MM.1S (cell line): ENCODE results near the gene STARD3NL.
"Not testable (repeated sequence)": the region's sequence is repeated elsewhere in the genome, so short reads cannot be mapped to it uniquely, and the experiment has no call there.

Experiments used
- DNase-seq: peaks from one replicate; pipeline ENCODE4 v3.0.0-alpha.2; 2015
- H2AFZ ChIP-seq: fragments of 300-600 bp; sonication (generic); 2 replicates; pipeline ENCODE4 v1.6.0; 2016; ENCODE audit warnings: antibody characterized with exemption, low read length
- H3F3A ChIP-seq: fragments of 300-600 bp; sonication (generic); 2 replicates; pipeline ENCODE4 v1.6.1; 2016; ENCODE audit warnings: mild to moderate bottlenecking, antibody characterized with exemption, low read length, moderate library complexity, mixed read lengths; ENCODE audit not compliant: insufficient read depth
- H3K27ac ChIP-seq: fragments of 300-600 bp; sonication (generic); 2 replicates; pipeline ENCODE4 v1.5.1; 2016; ENCODE audit warnings: mild to moderate bottlenecking, low read length
- H3K27me3 ChIP-seq: fragments of 300-600 bp; sonication (generic); replicated peaks from 2 replicates; pipeline ENCODE4 v1.6.0; 2016; ENCODE audit warnings: low read length; ENCODE audit not compliant: insufficient read depth
- H3K36me3 ChIP-seq: fragments of 300-600 bp; sonication (generic); replicated peaks from 2 replicates; pipeline ENCODE4 v1.6.1; 2016; ENCODE audit warnings: mild to moderate bottlenecking, low read length, mixed read lengths; ENCODE audit not compliant: insufficient read depth
- H3K4me1 ChIP-seq: fragments of 300-600 bp; sonication (generic); 2 replicates; pipeline ENCODE4 v1.6.1; 2016; ENCODE audit warnings: low read length, mixed read lengths
- H3K4me2 ChIP-seq: fragments of 300-600 bp; sonication (generic); 2 replicates; pipeline ENCODE4 v1.6.0; 2016; ENCODE audit warnings: low read depth, low read length
- H3K4me3 ChIP-seq: fragments of 300-600 bp; sonication (generic); 2 replicates; pipeline ENCODE4 v1.5.1; 2016; ENCODE audit warnings: low read length, mixed read lengths
- H3K79me2 ChIP-seq: fragments of 300-600 bp; sonication (generic); 2 replicates; pipeline ENCODE4 v1.6.1; 2016; ENCODE audit warnings: mixed run types, low read length, mixed read lengths
- H3K9ac ChIP-seq: fragments of 300-600 bp; sonication (generic); 2 replicates; pipeline ENCODE4 v1.6.1; 2016; ENCODE audit warnings: low read length, mixed read lengths
- H3K9me2 ChIP-seq: fragments of 300-600 bp; sonication (generic); replicated peaks from 2 replicates; pipeline ENCODE4 v1.6.1; 2016; ENCODE audit warnings: mild to moderate bottlenecking, low read length, mixed read lengths; ENCODE audit not compliant: insufficient read depth
- H3K9me3 ChIP-seq: fragments of 300-600 bp; sonication (generic); replicated peaks from 2 replicates; pipeline ENCODE4 v1.6.1; 2016; ENCODE audit warnings: mild to moderate bottlenecking, low read length, mixed read lengths; ENCODE audit not compliant: insufficient read depth
- H4K20me1 ChIP-seq: fragments of 300-600 bp; sonication (generic); 2 replicates; pipeline ENCODE4 v1.6.1; 2016; ENCODE audit warnings: mild to moderate bottlenecking, low read length, moderate library complexity, mixed read lengths; ENCODE audit not compliant: insufficient read depth
- EZH2 ChIP-seq: fragments of 300-600 bp; sonication (generic); optimal IDR thresholded peaks from 2 replicates; pipeline ENCODE3; 2017; ENCODE audit warnings: low read depth, mild to moderate bottlenecking, antibody characterized with exemption, low read length, mixed read lengths
- EZH2phosphoT487 ChIP-seq: fragments of 300-600 bp; sonication (generic); IDR thresholded peaks from 2 replicates; pipeline ENCODE4 v1.6.1; 2018; ENCODE audit warnings: antibody characterized with exemption, low read length
- TF ChIP-seq, protein P1 (sequence below): fragments of 300-600 bp; sonication (generic); IDR thresholded peaks from 2 replicates; pipeline ENCODE4 v1.5.1; 2016; ENCODE audit warnings: antibody characterized with exemption, low read length, mixed read lengths

STARD3NL gene

DNA sequence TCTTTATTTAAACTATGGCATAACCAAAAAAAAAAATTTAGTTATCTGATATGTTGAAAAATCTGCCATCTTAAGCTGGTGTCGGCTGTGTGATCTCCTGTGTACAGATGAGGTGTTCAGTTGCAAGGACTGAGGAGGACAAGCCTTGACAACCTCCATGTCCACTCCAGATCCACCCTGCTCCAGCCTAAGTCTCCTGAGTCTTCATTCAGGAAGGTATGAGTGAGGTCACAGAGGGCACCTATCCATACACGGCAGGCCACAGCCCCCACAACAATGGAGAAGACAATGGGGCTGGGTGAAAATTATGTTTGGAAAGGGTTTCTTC, 79.3 kb downstream of the STARD3NL start:
- H3K36me3 ChIP-seq: no peaks in the 10 kb centered on the region
- H3K79me2 ChIP-seq: no peaks in the 10 kb centered on the region
- H3K27ac ChIP-seq: no peak overlapping the region
- no peaks in the 10 kb centered on the region for H3K4me1 ChIP-seq
- no peak overlapping the region for H3K4me2 ChIP-seq
- no peaks in the 10 kb centered on the region for H3K9me2 ChIP-seq
- H3K4me3 ChIP-seq: no peak overlapping the region
- H4K20me1 ChIP-seq: no peaks in the 10 kb centered on the region
- no peaks in the 10 kb centered on the region for H3K27me3 ChIP-seq
- H3F3A ChIP-seq: no peaks in the 10 kb centered on the region
- no peak overlapping the region for H3K9ac ChIP-seq
- no peak overlapping the region for H2AFZ ChIP-seq
- no peak for DNase-seq
- H3K9me3 ChIP-seq: no peaks in the 10 kb centered on the region
- TF ChIP-seq EZH2 (no peak), EZH2phosphoT487 (no peak)
- TF ChIP-seq, protein P1, sequence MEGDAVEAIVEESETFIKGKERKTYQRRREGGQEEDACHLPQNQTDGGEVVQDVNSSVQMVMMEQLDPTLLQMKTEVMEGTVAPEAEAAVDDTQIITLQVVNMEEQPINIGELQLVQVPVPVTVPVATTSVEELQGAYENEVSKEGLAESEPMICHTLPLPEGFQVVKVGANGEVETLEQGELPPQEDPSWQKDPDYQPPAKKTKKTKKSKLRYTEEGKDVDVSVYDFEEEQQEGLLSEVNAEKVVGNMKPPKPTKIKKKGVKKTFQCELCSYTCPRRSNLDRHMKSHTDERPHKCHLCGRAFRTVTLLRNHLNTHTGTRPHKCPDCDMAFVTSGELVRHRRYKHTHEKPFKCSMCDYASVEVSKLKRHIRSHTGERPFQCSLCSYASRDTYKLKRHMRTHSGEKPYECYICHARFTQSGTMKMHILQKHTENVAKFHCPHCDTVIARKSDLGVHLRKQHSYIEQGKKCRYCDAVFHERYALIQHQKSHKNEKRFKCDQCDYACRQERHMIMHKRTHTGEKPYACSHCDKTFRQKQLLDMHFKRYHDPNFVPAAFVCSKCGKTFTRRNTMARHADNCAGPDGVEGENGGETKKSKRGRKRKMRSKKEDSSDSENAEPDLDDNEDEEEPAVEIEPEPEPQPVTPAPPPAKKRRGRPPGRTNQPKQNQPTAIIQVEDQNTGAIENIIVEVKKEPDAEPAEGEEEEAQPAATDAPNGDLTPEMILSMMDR: no peak

DNA sequence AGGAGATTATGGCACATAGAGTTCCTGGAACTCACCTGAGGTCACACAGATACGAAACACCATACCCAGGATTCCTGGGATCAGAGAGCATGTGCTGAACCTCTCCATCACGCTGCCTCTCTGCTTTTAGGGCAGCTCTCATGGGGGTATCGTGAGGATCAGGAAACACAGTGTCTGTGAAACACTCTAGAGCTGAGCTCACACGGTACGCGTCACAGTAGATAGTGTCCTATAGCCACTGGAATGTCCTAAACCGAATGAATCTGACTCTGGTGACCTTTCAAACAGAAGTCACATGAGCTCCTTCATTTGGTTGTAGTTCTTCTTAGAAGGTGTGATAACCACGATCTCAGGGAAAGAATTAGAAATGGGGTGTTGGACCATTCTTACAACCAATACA, 81.1 kb downstream of the STARD3NL start:
- not testable (repeated sequence) for H3K9ac ChIP-seq, H3K27ac ChIP-seq, H3K4me3 ChIP-seq, DNase-seq, H3K27me3 ChIP-seq, H3K79me2 ChIP-seq, H4K20me1 ChIP-seq, H3K4me2 ChIP-seq, H3K9me3 ChIP-seq, H3K36me3 ChIP-seq, H3K4me1 ChIP-seq, H3K9me2 ChIP-seq, H3F3A ChIP-seq, H2AFZ ChIP-seq

DNA sequence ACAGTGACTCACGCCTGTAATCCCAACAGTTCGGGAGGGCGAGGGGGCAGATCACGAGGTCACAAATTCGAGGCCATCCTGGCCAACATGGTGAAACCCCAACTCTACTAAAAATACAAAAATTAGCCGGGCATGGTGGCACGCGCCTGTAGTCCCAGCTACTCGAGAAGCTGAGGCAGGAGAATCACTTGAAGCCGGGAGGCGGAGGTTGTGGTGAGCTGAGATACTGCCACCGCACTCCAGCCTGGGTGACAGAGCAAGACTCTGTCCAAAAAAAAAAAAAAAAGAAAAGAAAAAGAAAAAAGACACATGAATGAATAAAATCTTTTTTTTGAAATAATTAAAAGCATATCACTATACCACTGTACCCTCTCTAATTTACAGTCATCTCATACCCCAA, 83.6 kb downstream of the STARD3NL start:
- not testable (repeated sequence) for H3K27me3 ChIP-seq, H4K20me1 ChIP-seq

DNA sequence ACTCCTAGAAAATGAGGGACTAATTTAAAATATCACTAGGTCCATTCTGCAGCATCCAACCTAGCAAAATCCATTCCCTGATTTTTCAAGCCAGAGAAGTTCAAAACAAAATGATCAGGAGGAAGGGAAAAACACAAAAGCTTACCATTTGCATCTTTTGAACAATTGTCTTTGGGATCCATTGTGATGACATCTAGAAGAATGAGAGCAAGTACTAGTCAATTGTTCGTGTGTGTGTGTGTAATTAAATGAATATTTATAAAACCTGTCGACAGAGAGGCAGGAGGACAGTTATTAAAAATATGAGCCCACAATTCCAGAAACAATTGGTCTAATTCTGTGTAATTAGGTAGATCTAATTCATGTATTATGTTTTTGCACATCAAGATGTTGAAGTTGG, 84.0 kb downstream of the STARD3NL start:
- not testable (repeated sequence) for H3K4me3 ChIP-seq, DNase-seq, H3K9me2 ChIP-seq, H3K9me3 ChIP-seq, H3F3A ChIP-seq, H3K27ac ChIP-seq, H3K79me2 ChIP-seq, H2AFZ ChIP-seq, H3K36me3 ChIP-seq, H3K9ac ChIP-seq, H4K20me1 ChIP-seq, H3K4me1 ChIP-seq, H3K4me2 ChIP-seq, H3K27me3 ChIP-seq

More for the DNA sequence above, 83.6 kb downstream of the STARD3NL start:
- not testable (repeated sequence) for H3K9ac ChIP-seq, H3K36me3 ChIP-seq, DNase-seq, H3K9me2 ChIP-seq, H2AFZ ChIP-seq, H3K9me3 ChIP-seq, H3K79me2 ChIP-seq, H3K4me2 ChIP-seq, H3F3A ChIP-seq, H3K4me3 ChIP-seq, H3K27ac ChIP-seq, H3K4me1 ChIP-seq

DNA sequence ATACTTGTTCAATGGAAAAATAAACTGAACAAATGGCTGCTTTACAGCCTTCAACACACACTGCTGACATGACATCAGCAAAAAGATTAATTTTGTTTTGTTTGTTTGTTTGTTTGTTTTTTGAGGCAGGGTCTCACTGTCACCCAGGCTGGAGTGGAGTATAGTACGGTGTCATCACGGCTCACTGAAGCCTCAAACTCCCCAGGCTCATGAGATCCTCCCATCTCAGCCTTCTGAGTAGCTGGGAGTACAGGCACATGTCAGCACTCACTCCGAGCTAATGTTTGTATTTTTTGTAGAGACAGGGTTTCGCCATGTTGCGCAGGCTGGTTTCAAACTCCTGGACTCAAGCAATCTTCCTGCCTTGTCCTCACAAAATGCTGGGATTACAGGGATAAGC, 84.5 kb downstream of the STARD3NL start:
- no peak overlapping the region for H2AFZ ChIP-seq
- no peak overlapping the region for H3K27ac ChIP-seq
- no peak overlapping the region for H3K4me2 ChIP-seq
- no peaks in the 10 kb centered on the region for H3K27me3 ChIP-seq
- no peaks in the 10 kb centered on the region for H3K9me3 ChIP-seq
- H3K4me3 ChIP-seq: no peak overlapping the region
- TF ChIP-seq EZH2 (no peak), EZH2phosphoT487 (no peak)
- TF ChIP-seq, protein P1: no peak
- H3K9me2 ChIP-seq: no peaks in the 10 kb centered on the region
- no peaks in the 10 kb centered on the region for H3K4me1 ChIP-seq
- no peaks in the 10 kb centered on the region for H3K36me3 ChIP-seq
- H3F3A ChIP-seq: no peaks in the 10 kb centered on the region
- no peaks in the 10 kb centered on the region for H4K20me1 ChIP-seq
- no peak for DNase-seq
- H3K9ac ChIP-seq: no peak overlapping the region
- no peaks in the 10 kb centered on the region for H3K79me2 ChIP-seq

DNA sequence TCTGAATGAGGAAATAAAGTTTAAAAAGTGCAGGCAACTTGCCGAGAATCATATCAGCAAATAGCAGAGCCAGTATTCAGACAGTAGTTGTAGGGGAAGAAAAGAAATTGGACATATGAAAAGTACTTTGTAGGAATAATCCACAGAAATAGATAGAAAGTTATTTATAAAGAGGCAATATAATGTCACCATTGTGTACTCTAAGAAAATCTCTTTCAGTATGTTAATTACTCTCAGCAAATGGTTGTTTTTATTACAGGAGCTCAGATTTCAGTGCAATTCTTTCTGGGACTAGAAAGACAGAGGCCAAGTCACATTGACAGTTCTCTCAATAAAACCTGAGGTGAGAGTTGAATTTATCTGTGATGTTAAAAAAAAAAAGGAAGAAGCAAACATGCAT, 85.2 kb downstream of the STARD3NL start:
- H3K9me2 ChIP-seq, H4K20me1 ChIP-seq, H3K36me3 ChIP-seq, H3F3A ChIP-seq, H3K27ac ChIP-seq, H3K9me3 ChIP-seq, H3K4me3 ChIP-seq, H3K9ac ChIP-seq, H2AFZ ChIP-seq, H3K27me3 ChIP-seq, H3K4me1 ChIP-seq, H3K4me2 ChIP-seq, DNase-seq, H3K79me2 ChIP-seq: not testable (repeated sequence)

DNA sequence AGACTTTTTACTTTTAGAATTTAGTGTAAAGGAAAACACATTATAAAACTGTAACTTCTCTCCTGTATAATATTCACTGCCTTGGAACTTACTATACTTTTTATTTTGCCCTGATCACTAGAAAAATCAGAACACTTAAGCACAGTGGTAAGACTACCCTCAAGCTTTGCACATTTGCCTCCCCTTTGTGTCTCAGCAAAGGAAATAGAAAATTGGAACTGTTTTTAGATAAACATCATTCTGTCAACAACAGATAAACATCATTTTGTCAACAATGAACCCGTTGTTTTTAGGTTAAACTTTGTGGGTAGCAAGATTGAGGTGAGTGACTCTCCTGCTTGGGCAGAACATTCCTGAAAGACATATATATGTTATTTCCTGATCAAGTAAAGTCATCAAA, 86.6 kb downstream of the STARD3NL start:
- H3K79me2 ChIP-seq, H3K9ac ChIP-seq, H3K9me3 ChIP-seq, H4K20me1 ChIP-seq, H3K9me2 ChIP-seq, H3K4me3 ChIP-seq, H3F3A ChIP-seq, H3K4me2 ChIP-seq, H3K36me3 ChIP-seq, H3K27me3 ChIP-seq, DNase-seq, H2AFZ ChIP-seq, H3K27ac ChIP-seq, H3K4me1 ChIP-seq: not testable (repeated sequence)
